Right lobe of liver (tissue), 6 donors: ENCODE data around the gene DOCK3. TPM values are rescaled to one million over a fixed set of nuclear protein-coding genes. Genes with fewer than 3 reads are reported as not detected.
"Not testable (repeated sequence)": the region's sequence is repeated elsewhere in the genome, so short reads cannot be mapped to it uniquely, and the experiment has no call there.

Experiments
- ATAC-seq, 4 donors: fragments of 200-7000 bp; cut with Tn5 transposase; one replicate each; pipeline ENCODE4 v1.9.1; 2020; ENCODE audit warnings: mild to moderate bottlenecking in 4 of 4, moderate library complexity in 4 of 4
- DNase-seq, 3 donors: peaks; one replicate each; pipeline ENCODE4 v3.0.0-alpha.2; 2020
- H3K27ac ChIP-seq, 3 donors: fragments of 200-600 bp; one replicate each; pipeline ENCODE4 v1.8.0; 2022
- H3K27me3 ChIP-seq, 2 donors: fragments of 200-600 bp; one replicate each; pipeline ENCODE4 v1.8.0; 2022
- H3K36me3 ChIP-seq, 4 donors: fragments of 200-600 bp; sonication (generic) in 1 of 4; one replicate each; pipeline versions ENCODE4 v1.5.1 to v1.8.0; 2017 to 2022; ENCODE audit warnings: control low read depth in 1 of 4
- H3K4me1 ChIP-seq, 4 donors: fragments of 200-600 bp; sonication (generic) in 1 of 4; one replicate each; pipeline versions ENCODE4 v1.5.1 to v1.8.0; 2017 to 2022; ENCODE audit warnings: control low read depth in 1 of 4
- H3K4me3 ChIP-seq, 3 donors: fragments of 200-600 bp; one replicate each; pipeline ENCODE4 v1.8.0; 2022
- H3K9me3 ChIP-seq, 4 donors: fragments of 200-600 bp; sonication (generic) in 1 of 4; one replicate each; pipeline versions ENCODE4 v1.5.1 to v1.8.0; 2017 to 2022; ENCODE audit warnings: control low read depth in 1 of 4
- CTCF ChIP-seq, 4 donors: fragments of 200-600 bp in 3 of 4; fragments of 450-650 bp in 1 of 4; IDR thresholded peaks; one replicate each; pipeline versions ENCODE4 v1.5.1 to v1.8.0; 2016 to 2022; ENCODE audit warnings: antibody characterized with exemption in 4 of 4, mild to moderate bottlenecking in 2 of 4
- POLR2A ChIP-seq: fragments of 450-650 bp; IDR thresholded peaks from one replicate; pipeline ENCODE4 v1.6.1; 2017; ENCODE audit warnings: antibody characterized with exemption, mild to moderate bottlenecking
- WGBS: methylation state at CpG from one replicate; pipeline ENCODE4 v1.1.6; 2018; ENCODE audit warnings: low coverage, low lambda C conversion rate; ENCODE audit not compliant: insufficient coverage; ENCODE audit errors: missing lambda C conversion rate; 5-methylcytosine and 5-hydroxymethylcytosine counted together
- intact Hi-C, 2 donors: fragments of 100-400 bp; cut with DNase I; formaldehyde crosslinking; loops; one replicate each; pipeline versions ENCODE4 v1.11.2 to v1.14.1; 2022
- total RNA-seq, 6 experiments: library from RNA; depleted of rRNA in 2 of 6; stranded (reverse); fragments of >200 nt in 2 of 6; fragmentation: NEBNext Ultra II Directional in 3 of 6; extraction: Animal tissue kit (Norgen Biotek cat#: 25700) in 3 of 6; gene quantifications; one replicate each; pipeline versions ENCODE4 v1.1.0 to v1.2.4, GENCODE V29; 2016 to 2023
- donor health status: DM: no; HTN: yes; CAD: no.
- donor health status: DM: no; HTN: no; CAD: no.
- donor health status: DM: no; HTN: no; CAD: no.
- donor health status: DM: no; HTN: yes; CAD: no.
- donor health status: DM: no; HTN: yes; CAD: no.

DOCK3 gene
- total RNA-seq, 6 experiments from 2014 or later, result 0.04 to 0.06 (median 0.06) TPM; not detected in 3

DNA sequence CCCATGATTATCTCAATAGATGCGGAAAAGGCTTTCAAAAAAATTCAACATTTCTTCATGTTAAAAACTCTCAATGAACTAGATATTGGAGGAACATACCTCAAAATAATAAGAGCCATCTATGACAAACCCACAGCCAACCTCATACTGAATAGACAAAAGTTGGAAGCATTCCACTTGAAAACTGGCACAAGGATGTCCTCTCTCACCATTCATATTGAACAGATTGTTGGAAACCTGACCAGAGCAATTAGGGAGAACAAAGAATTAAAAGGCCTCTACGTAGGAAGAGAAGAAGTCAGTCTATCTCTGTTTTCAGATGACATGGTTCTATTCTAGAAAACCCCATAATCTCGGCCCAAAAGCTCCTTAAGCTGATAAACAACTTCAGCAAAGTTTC, 435.9 kb downstream of the DOCK3 start:
- 55% methylated on average over 3 of the region's 3 CpGs for whole genome bisulfite sequencing
- intact Hi-C loops, result no loop called here

DNA sequence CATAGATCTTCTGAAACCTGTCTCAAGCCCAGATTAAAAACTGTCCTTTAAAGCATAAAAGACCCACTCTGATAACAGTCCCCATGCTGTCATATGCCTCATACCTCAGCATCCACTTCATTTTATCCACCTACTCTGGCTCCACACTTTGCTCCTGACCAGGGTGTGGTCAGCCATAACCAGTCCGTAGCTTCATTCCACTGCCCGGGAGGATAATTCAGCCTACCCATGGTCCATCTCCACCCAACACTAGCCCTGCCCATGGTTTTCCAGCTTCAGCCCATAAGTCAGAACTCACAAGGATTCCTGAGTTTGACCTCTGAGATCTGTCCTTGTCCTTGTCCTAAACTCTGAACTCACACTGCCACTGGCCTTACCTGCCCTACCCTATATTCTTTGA, 448.2 kb downstream of the DOCK3 start:
- TF ChIP-seq POLR2A, result no peak
- TF ChIP-seq CTCF (IDR thresholded peaks at IDR 0.05), result no peak
- no peak overlapping the region for H3K4me3 ChIP-seq
- WGBS, result 77% methylated on average over 2 of the region's 2 CpGs
- no peaks in the 10 kb centered on the region for H3K36me3 ChIP-seq
- DNase-seq, result no peak
- intact Hi-C loops, result no loop called here
- no peaks in the 10 kb centered on the region for H3K9me3 ChIP-seq
- no peak overlapping the region for H3K27ac ChIP-seq
- H3K27me3 ChIP-seq, result no peaks in the 10 kb centered on the region
- no peak for ATAC-seq
- H3K4me1 ChIP-seq, result no peaks in the 10 kb centered on the region

More for the DNA sequence above, 435.9 kb downstream of the DOCK3 start:
- Histone ChIP-seq H3K27ac (no peak overlapping the region), H3K36me3 (no peaks in the 10 kb centered on the region), H3K27me3 (no peaks in the 10 kb centered on the region), H3K4me3 (no peak overlapping the region), H3K9me3 (no peaks in the 10 kb centered on the region), H3K4me1 (no peaks in the 10 kb centered on the region)
- DNase-seq, result no peak
- TF ChIP-seq CTCF (IDR thresholded peaks at IDR 0.05), result no peak
- no peak for TF ChIP-seq POLR2A
- no peak for ATAC-seq

DNA sequence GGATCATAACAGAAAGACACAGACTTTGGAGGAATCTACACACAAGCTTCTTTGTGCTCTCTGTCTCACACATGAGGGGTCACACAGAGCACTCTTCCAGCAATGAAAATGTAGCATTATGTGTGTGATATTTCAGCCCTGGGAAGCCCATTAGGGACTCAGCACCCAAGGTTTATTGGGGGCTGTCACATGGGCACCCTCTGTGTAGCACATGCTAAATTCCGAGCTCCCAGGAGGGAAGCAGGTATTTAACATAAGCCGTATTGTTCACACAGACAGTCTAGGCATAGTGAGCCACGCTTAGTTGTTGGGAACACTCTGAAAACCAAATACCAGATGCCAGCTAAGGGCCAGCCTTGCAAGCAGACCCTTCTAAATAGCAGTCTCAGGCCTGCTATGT, 448.8 kb downstream of the DOCK3 start:
- TF ChIP-seq POLR2A, result no peak
- Histone ChIP-seq H3K36me3 (no peaks in the 10 kb centered on the region), H3K4me3 (no peak overlapping the region), H3K27me3 (no peaks in the 10 kb centered on the region), H3K27ac (no peak overlapping the region), H3K4me1 (no peaks in the 10 kb centered on the region), H3K9me3 (no peaks in the 10 kb centered on the region)
- ATAC-seq (no peak), DNase-seq (no peak)
- WGBS, result 33% methylated on average over 1 of the region's 3 CpGs
- intact Hi-C loops, result no loop called here

DNA sequence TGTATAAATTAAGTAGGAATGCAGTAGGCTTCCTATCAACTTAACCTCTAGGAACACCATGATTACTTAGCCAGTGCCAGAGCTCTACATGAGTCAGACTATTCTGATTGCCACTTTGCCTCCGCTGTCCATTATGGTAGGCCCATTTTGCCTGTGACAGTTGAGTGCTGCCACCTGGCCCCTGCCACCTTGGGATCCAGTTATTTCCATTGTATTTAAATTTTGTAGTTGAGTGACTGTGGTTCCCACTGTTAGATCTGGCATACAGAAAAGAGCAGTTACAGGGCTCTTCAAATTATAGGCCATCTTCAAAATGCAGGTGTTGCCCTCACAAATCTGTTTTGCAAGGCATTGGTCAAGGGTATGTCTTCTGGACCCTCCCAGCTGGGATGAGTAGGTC, 456.9 kb downstream of the DOCK3 start:
- H3K4me1 ChIP-seq, intact Hi-C loops, H3K4me3 ChIP-seq, H3K27me3 ChIP-seq, H3K27ac ChIP-seq, H3K9me3 ChIP-seq, ATAC-seq, DNase-seq, H3K36me3 ChIP-seq: not testable (repeated sequence)
- WGBS, result 80% methylated on average over 1 of the region's 1 CpG

DNA sequence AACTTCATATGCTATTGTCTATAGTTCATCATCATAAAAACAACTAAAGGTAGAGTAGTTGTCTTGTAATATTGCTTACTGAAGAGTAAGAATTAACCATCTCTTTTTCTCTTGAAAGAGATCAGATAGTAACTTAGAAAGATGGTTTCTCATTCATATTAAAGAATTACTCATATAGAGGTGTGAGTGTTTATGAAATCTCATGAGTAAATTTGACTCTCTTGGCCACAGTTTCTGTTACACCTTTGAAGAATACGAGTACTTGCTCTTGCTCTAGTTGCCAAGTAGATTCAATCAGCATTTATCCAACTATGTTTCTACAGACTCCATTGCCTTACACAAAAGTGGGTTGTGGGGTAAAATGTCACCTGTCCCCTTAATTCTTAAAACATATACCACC, 463.0 kb downstream of the DOCK3 start:
- no peak overlapping the region for H3K27ac ChIP-seq
- ATAC-seq (no peak), DNase-seq (no peak)
- H3K9me3 ChIP-seq, result no peaks in the 10 kb centered on the region
- intact Hi-C loops, result no loop called here
- H3K36me3 ChIP-seq, result no peaks in the 10 kb centered on the region
- no peaks in the 10 kb centered on the region for H3K4me1 ChIP-seq
- H3K4me3 ChIP-seq, result no peak overlapping the region
- no peaks in the 10 kb centered on the region for H3K27me3 ChIP-seq
- no peak for TF ChIP-seq POLR2A
- no peak for TF ChIP-seq CTCF (IDR thresholded peaks at IDR 0.05)
- WGBS, result 78% methylated on average over 1 of the region's 1 CpG

DNA sequence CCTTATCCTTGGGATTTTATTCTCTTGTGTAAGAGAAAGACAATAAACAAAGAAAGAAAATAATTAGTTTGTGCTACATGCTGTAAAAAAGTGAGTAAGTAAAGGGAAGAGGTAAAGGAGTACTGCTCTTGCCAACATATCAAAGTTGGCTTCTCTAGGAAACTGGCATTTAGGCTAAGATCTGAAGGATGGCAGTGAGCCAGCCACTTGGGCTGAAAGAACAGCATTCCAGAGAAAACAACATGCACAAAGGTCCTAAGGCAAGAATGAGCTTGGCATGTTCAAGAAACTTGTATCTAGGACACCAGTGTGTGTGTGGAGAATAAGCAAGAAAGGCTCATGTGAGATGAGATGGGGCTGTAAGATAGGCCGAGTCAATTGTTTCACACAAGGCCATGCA, 464.9 kb downstream of the DOCK3 start:
- Histone ChIP-seq H3K36me3 (no peaks in the 10 kb centered on the region), H3K27ac (no peak overlapping the region), H3K9me3 (no peaks in the 10 kb centered on the region), H3K27me3 (no peaks in the 10 kb centered on the region), H3K4me1 (no peaks in the 10 kb centered on the region), H3K4me3 (no peak overlapping the region)
- DNase-seq, result no peak
- WGBS, result 50% methylated on average over 1 of the region's 1 CpG
- no peak for TF ChIP-seq POLR2A
- TF ChIP-seq CTCF (IDR thresholded peaks at IDR 0.05), result no peak
- ATAC-seq, result no peak
- intact Hi-C loops, result no loop called here
